H9 (cell line): ENCODE results near the gene HHLA2. TPM values are rescaled to one million over a fixed set of nuclear protein-coding genes. Genes with fewer than 3 reads are reported as not detected.

Source experiments
- DNase-seq: peaks from one replicate; pipeline ENCODE4 v3.0.0-alpha.2; 2017
- H2AFZ ChIP-seq: one replicate; pipeline ENCODE4 v1.6.1; 2013; ENCODE audit warnings: mild to moderate bottlenecking, low read length, control low read depth, moderate library complexity
- H2AK5ac ChIP-seq: 2 replicates; pipeline ENCODE4 v1.6.1; 2013; ENCODE audit warnings: low read length, control low read depth, mixed read lengths; ENCODE audit not compliant: insufficient read length
- H2BK120ac ChIP-seq: one replicate; pipeline ENCODE4 v1.6.1; 2013; ENCODE audit warnings: low read depth, mild to moderate bottlenecking, low read length, control low read depth, inconsistent platforms; ENCODE audit not compliant: poor library complexity, severe bottlenecking
- H2BK12ac ChIP-seq: 2 replicates; pipeline ENCODE4 v1.6.1; 2013; ENCODE audit warnings: low read length, control low read depth, mixed read lengths, low read depth; ENCODE audit not compliant: insufficient read length
- H2BK15ac ChIP-seq: 2 replicates; pipeline ENCODE4 v1.6.1; 2013; ENCODE audit warnings: low read depth, low read length, control low read depth
- H2BK20ac ChIP-seq: one replicate; pipeline ENCODE4 v1.6.1; 2013; ENCODE audit warnings: low read depth, mild to moderate bottlenecking, low read length, control low read depth, inconsistent platforms; ENCODE audit not compliant: poor library complexity, severe bottlenecking
- H2BK5ac ChIP-seq: 2 replicates; pipeline ENCODE4 v1.6.1; 2013; ENCODE audit warnings: low read length, control low read depth, mixed read lengths; ENCODE audit not compliant: insufficient read length
- H3K14ac ChIP-seq: 2 replicates; pipeline ENCODE4 v1.6.1; 2013; ENCODE audit warnings: low read length, control low read depth; ENCODE audit not compliant: insufficient read depth
- H3K18ac ChIP-seq: 2 replicates; pipeline ENCODE4 v1.6.1; 2013; ENCODE audit warnings: low read depth, mild to moderate bottlenecking, mixed read lengths, low read length, control low read depth; ENCODE audit not compliant: insufficient read length
- H3K23ac ChIP-seq: 2 replicates; pipeline ENCODE4 v1.6.1; 2013; ENCODE audit warnings: low read length, control low read depth, mixed read lengths, low read depth; ENCODE audit not compliant: insufficient read length
- H3K23me2 ChIP-seq: 2 replicates; pipeline ENCODE4 v1.6.1; 2013; ENCODE audit warnings: low read depth, mild to moderate bottlenecking, mixed read lengths, low read length, control low read depth; ENCODE audit not compliant: insufficient read length, poor library complexity, severe bottlenecking
- H3K27ac ChIP-seq: 2 replicates; pipeline ENCODE4 v1.5.1; 2013; ENCODE audit warnings: low read length, control low read depth, mixed read lengths, low read depth; ENCODE audit not compliant: insufficient read length
- H3K27me3 ChIP-seq: 2 replicates; pipeline ENCODE4 v1.6.1; 2013; ENCODE audit warnings: low read length, control low read depth, inconsistent platforms; ENCODE audit not compliant: insufficient read depth
- H3K4ac ChIP-seq: 2 replicates; pipeline ENCODE4 v1.6.1; 2013; ENCODE audit warnings: low read depth, mild to moderate bottlenecking, control low read depth, inconsistent platforms, low read length, moderate library complexity
- H3K4me1 ChIP-seq: 2 replicates; pipeline ENCODE4 v1.6.1; 2013; ENCODE audit warnings: low read length, control low read depth, inconsistent platforms; ENCODE audit not compliant: insufficient read depth
- H3K4me2 ChIP-seq: 2 replicates; pipeline ENCODE4 v1.6.1; 2013; ENCODE audit warnings: low read length, control low read depth, mixed read lengths; ENCODE audit not compliant: insufficient read length, insufficient read depth
- H3K56ac ChIP-seq: 2 replicates; pipeline ENCODE4 v1.6.1; 2013; ENCODE audit warnings: low read depth, mild to moderate bottlenecking, mixed read lengths, low read length, control low read depth; ENCODE audit not compliant: insufficient read length
- H3K79me1 ChIP-seq: 2 replicates; pipeline ENCODE4 v1.6.1; 2013; ENCODE audit warnings: low read depth, mild to moderate bottlenecking, moderate library complexity, low read length, control low read depth, inconsistent platforms; ENCODE audit not compliant: insufficient read depth, poor library complexity, severe bottlenecking
- H3K79me2 ChIP-seq: 2 replicates; pipeline ENCODE4 v1.6.1; 2013; ENCODE audit warnings: low read length, control low read depth, inconsistent platforms; ENCODE audit not compliant: insufficient read depth
- H3K9ac ChIP-seq: 2 replicates; pipeline ENCODE4 v1.6.1; 2013; ENCODE audit warnings: low read length, control low read depth, mixed read lengths; ENCODE audit not compliant: insufficient read length; ENCODE audit errors: extremely low read depth
- H3K9me3 ChIP-seq: one replicate; pipeline ENCODE4 v1.6.1; 2013; ENCODE audit warnings: low read depth, low read length, inconsistent platforms; ENCODE audit not compliant: control insufficient read depth
- H3T11ph ChIP-seq: one replicate; pipeline ENCODE4 v1.6.1; 2013; ENCODE audit warnings: mild to moderate bottlenecking, low read length, control low read depth, inconsistent platforms
- H4K20me1 ChIP-seq: one replicate; pipeline ENCODE4 v1.6.1; 2013; ENCODE audit not compliant: control insufficient read depth, insufficient read length, insufficient read depth
- H4K5ac ChIP-seq: 2 replicates; pipeline ENCODE4 v1.6.1; 2013; ENCODE audit warnings: low read depth, mild to moderate bottlenecking, mixed read lengths, low read length, control low read depth; ENCODE audit not compliant: insufficient read length
- H4K8ac ChIP-seq: replicated peaks from 2 replicates; pipeline ENCODE4 v1.6.1; 2013; ENCODE audit warnings: low read length, control low read depth, mixed read lengths, low read depth; ENCODE audit not compliant: insufficient read length
- H4K91ac ChIP-seq: 2 replicates; pipeline ENCODE4 v1.6.1; 2013; ENCODE audit warnings: low read depth, mild to moderate bottlenecking, moderate library complexity, mixed read lengths, low read length, control low read depth; ENCODE audit not compliant: insufficient read length
- H3K27ac Mint-ChIP-seq, 3 experiments: 2 replicates in 2 of 3; 3 replicates in 1 of 3; pipeline ENCODE4 v1.8.0; 2020 to 2021; ENCODE audit warnings: mixed read lengths in 3 of 3, mild to moderate bottlenecking in 1 of 3, moderate library complexity in 1 of 3
- H3K27me3 Mint-ChIP-seq: 2 replicates; pipeline ENCODE4 v1.8.0; 2021; ENCODE audit warnings: low read depth, mild to moderate bottlenecking, moderate library complexity, mixed read lengths
- H3K36me3 Mint-ChIP-seq, 3 experiments: 2 replicates in 2 of 3; 3 replicates in 1 of 3; pipeline ENCODE4 v1.8.0; 2020 to 2021; ENCODE audit warnings: low read depth in 3 of 3, mixed read lengths in 3 of 3; ENCODE audit not compliant: insufficient read depth in 1 of 3
- H3K4me1 Mint-ChIP-seq, 2 experiments: 2 replicates each; pipeline ENCODE4 v1.8.0; 2020; ENCODE audit warnings: mixed read lengths in 2 of 2
- H3K4me3 Mint-ChIP-seq, 2 experiments: 2 replicates in 1 of 2; 3 replicates in 1 of 2; pipeline ENCODE4 v1.8.0; 2020 to 2021; ENCODE audit warnings: mild to moderate bottlenecking in 2 of 2, mixed read lengths in 2 of 2, moderate library complexity in 1 of 2
- H3K9me3 Mint-ChIP-seq, 2 experiments: 2 replicates in 1 of 2; 3 replicates in 1 of 2; pipeline ENCODE4 v1.8.0; 2020; ENCODE audit warnings: mild to moderate bottlenecking in 2 of 2, mixed read lengths in 2 of 2, moderate library complexity in 1 of 2
- CTCF ChIP-seq: fragments of 200-600 bp; sonication (generic); conservative IDR thresholded peaks from 3 replicates; pipeline ENCODE4 v1.8.0; 2021; ENCODE audit warnings: antibody characterized with exemption, mild to moderate bottlenecking
- WGBS: extraction: QIAGEN DNeasy Blood & Tissue Kit; methylation state at CpG from one replicate; pipeline ENCODE4 v1.1.7; 2013; ENCODE audit warnings: missing lambda C conversion rate, low lambda C conversion rate, mixed read lengths; ENCODE audit not compliant: insufficient read length; ENCODE audit errors: extremely low coverage; 5-methylcytosine and 5-hydroxymethylcytosine counted together
- total RNA-seq: library from RNA; stranded (reverse); gene quantifications from 2 replicates; pipeline ENCODE4 v1.2.1, GENCODE V29; 2021

HHLA2 gene
- total RNA-seq, 1 experiment from 2014 or later, result not detected

DNA sequence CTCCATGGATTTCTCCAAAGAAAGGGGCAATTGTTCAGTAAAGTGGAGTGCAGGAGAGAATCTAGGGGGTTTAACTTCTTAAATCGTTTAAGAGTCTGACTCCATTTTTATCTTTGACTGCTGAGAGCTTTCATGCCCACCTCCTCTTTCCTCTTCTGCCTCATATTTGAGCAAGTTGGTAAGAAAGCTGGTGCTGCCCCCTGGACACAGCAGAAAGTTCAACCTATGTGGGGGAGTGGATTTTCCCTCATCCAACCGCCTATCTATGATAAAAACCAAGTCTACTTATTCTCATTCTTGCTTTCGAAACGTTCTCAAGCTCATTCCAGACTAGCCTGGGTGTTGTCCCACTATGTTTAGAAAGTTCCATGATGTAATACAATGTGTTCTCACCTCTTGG lies 26.0 kb downstream of the HHLA2 start:
- Histone ChIP-seq H3K9me3 (no peaks in the 10 kb centered on the region), H2BK120ac (no peak overlapping the region), H3K27ac (no peak overlapping the region), H4K91ac (no peak overlapping the region), H2BK12ac (no peak overlapping the region), H4K20me1 (no peaks in the 10 kb centered on the region), H3K4me1 (no peaks in the 10 kb centered on the region; the same call in 1 of the 2 replicates), H3K4ac (no peak overlapping the region), H3K18ac (no peak overlapping the region), H3K9ac (no peak overlapping the region), H3K23me2 (no peaks in the 10 kb centered on the region), H4K8ac (no peak overlapping the region), H2AK5ac (no peak overlapping the region), H3K79me1 (no peaks in the 10 kb centered on the region), H3K79me2 (no peaks in the 10 kb centered on the region), H3K14ac (no peak overlapping the region), H2BK15ac (no peak overlapping the region), H3K27me3 (no peaks in the 10 kb centered on the region), H2BK20ac (no peak overlapping the region), H2BK5ac (no peak overlapping the region), H3K56ac (no peak overlapping the region), H2AFZ (no peak overlapping the region), H3T11ph (no peak overlapping the region), H3K23ac (no peak overlapping the region), H4K5ac (no peak overlapping the region), H3K4me2 (no peak overlapping the region)
- H3K36me3 Mint-ChIP-seq, result no peaks in the 10 kb centered on the region
- TF ChIP-seq CTCF, result no peak; the same call in 2 of the 3 replicates
- no CpG with 5 or more reads among the region's 4 CpGs for WGBS
- no peaks in the 10 kb centered on the region for H3K9me3 Mint-ChIP-seq
- no peaks in the 10 kb centered on the region for H3K27me3 Mint-ChIP-seq
- peaks cover 17 to 18% of the 10 kb centered on the region in 2 experiments for H3K4me1 Mint-ChIP-seq
- no peak overlapping the region for H3K27ac Mint-ChIP-seq
- no peak overlapping the region for H3K4me3 Mint-ChIP-seq
- no peak for DNase-seq
